Esophagus squamous epithelium (tissue), 5 donors: Measurements from ENCODE around the gene STK32C. TPM values are rescaled to one million over a fixed set of nuclear protein-coding genes. Genes with fewer than 3 reads are reported as not detected.

Source experiments
- DNase-seq: peaks from one replicate; lab custom pipeline; 2025; lab: John Stamatoyannopoulos, UW
- H3K27ac ChIP-seq, 4 donors: fragments of 200-600 bp; sonication (generic); one replicate each; pipeline ENCODE4 v1.5.1; 2016 to 2019; ENCODE audit warnings: mild to moderate bottlenecking in 1 of 4
- H3K27me3 ChIP-seq, 4 donors: fragments of 200-600 bp; sonication (generic); 1 replicate in 3 of 4; 2 replicates in 1 of 4; pipeline versions ENCODE4 v1.5.1 to v1.6.0; 2017 to 2021; ENCODE audit warnings: antibody characterized with exemption in 1 of 4
- H3K36me3 ChIP-seq, 3 donors: fragments of 200-600 bp; sonication (generic); one replicate each; pipeline ENCODE4 v1.5.1; 2016 to 2019
- H3K4me1 ChIP-seq, 3 donors: fragments of 200-600 bp; sonication (generic); one replicate each; pipeline ENCODE4 v1.5.1; 2017 to 2019
- H3K4me3 ChIP-seq, 4 donors: fragments of 200-600 bp; sonication (generic); 1 replicate in 3 of 4; 2 replicates in 1 of 4; pipeline ENCODE4 v1.5.1; 2016 to 2019; ENCODE audit warnings: mild to moderate bottlenecking in 2 of 4, moderate library complexity in 1 of 4
- H3K9me3 ChIP-seq, 3 donors: fragments of 200-600 bp; sonication (generic); one replicate each; pipeline ENCODE4 v1.5.1; 2016 to 2019
- POLR2A ChIP-seq, 4 donors: fragments of 450-650 bp; IDR thresholded peaks; one replicate each; pipeline ENCODE4 v1.6.1; 2017; ENCODE audit warnings: antibody characterized with exemption in 4 of 4, mild to moderate bottlenecking in 4 of 4, moderate library complexity in 3 of 4
- WGBS, 2 donors: methylation state at CpG; one replicate each; pipeline ENCODE4 v1.1.5; 2018; 5-methylcytosine and 5-hydroxymethylcytosine counted together
- intact Hi-C: fragments of 100-400 bp; cut with DNase I; formaldehyde crosslinking; loops from one replicate; pipeline ENCODE4 v1.15.0; 2022
- total RNA-seq, 4 donors: library from RNA; depleted of rRNA; stranded (reverse); fragments of >200 nt; gene quantifications; one replicate each; pipeline ENCODE4 v1.1.0, GENCODE V29; 2016
- TF ChIP-seq, protein P1 (sequence below), 6 experiments: fragments of 450-650 bp in 4 of 6; fragments of 200-600 bp in 2 of 6; sonication (generic) in 2 of 6; IDR thresholded peaks; one replicate each; pipeline ENCODE4 v1.5.1; 2016 to 2019; ENCODE audit warnings: antibody characterized with exemption in 6 of 6, mild to moderate bottlenecking in 4 of 6, moderate library complexity in 4 of 6
- donor health status: DM: yes; HTN: yes; CAD: no.

The STK32C gene
- total RNA-seq, 4 donors from 2014 or later, result 2.3 to 5.5 (median 2.6) TPM

DNA sequence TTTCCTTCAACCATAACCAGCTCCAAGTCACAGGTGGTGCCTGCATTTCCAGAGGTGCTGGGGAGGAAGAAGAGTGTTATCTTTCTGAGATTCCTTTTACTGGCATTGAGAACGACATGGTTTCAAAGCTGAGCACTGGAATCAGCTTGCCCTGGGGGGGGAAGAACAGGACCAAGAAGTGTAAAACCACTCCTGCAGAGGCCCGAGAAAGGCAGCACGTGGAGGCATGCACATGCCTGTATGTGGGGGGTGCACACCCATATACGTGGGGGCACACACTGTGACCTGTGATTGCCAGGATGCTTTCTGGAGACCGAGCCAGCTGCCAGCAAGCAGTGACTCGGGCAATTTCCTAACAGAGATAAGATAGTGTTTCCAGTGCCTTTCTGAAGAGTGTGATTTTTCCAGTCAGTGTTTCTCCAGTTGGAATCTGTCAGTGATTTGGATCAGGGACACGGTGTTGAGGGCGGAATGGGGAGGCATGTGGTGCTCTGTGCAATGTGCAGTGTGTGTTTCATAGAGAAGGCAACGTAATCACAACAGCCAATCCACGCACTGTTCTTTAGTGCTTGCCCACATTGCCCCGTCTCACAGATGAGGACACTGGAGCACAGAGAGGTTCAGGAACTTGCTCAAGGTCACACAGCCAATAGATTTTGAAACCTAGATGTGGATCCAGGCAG, 28.5 kb upstream of the STK32C start:
- DNase-seq, result no peak
- Histone ChIP-seq H3K27ac (peak overlapping the region in 2 of 4 donors; percentile 33 to 54), H3K36me3 (peaks cover 0 to 23% (median 0%) of the 10 kb centered on the region in 3 donors), H3K4me3 (peak overlapping the region in 1 of 4 donors; percentile 44), H3K27me3 (no peaks in the 10 kb centered on the region), H3K9me3 (no peaks in the 10 kb centered on the region), H3K4me1 (peaks cover 1 to 22% (median 7%) of the 10 kb centered on the region in 3 donors)
- TF ChIP-seq, protein P1, sequence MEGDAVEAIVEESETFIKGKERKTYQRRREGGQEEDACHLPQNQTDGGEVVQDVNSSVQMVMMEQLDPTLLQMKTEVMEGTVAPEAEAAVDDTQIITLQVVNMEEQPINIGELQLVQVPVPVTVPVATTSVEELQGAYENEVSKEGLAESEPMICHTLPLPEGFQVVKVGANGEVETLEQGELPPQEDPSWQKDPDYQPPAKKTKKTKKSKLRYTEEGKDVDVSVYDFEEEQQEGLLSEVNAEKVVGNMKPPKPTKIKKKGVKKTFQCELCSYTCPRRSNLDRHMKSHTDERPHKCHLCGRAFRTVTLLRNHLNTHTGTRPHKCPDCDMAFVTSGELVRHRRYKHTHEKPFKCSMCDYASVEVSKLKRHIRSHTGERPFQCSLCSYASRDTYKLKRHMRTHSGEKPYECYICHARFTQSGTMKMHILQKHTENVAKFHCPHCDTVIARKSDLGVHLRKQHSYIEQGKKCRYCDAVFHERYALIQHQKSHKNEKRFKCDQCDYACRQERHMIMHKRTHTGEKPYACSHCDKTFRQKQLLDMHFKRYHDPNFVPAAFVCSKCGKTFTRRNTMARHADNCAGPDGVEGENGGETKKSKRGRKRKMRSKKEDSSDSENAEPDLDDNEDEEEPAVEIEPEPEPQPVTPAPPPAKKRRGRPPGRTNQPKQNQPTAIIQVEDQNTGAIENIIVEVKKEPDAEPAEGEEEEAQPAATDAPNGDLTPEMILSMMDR (IDR thresholded peaks at IDR 0.05), result no peak
- no peak for TF ChIP-seq POLR2A (IDR thresholded peaks at IDR 0.05)
- 58 to 62% methylated on average over 9 to 10 of the region's 11 CpGs for WGBS, 2 donors
- intact Hi-C loops, result no loop called here

DNA sequence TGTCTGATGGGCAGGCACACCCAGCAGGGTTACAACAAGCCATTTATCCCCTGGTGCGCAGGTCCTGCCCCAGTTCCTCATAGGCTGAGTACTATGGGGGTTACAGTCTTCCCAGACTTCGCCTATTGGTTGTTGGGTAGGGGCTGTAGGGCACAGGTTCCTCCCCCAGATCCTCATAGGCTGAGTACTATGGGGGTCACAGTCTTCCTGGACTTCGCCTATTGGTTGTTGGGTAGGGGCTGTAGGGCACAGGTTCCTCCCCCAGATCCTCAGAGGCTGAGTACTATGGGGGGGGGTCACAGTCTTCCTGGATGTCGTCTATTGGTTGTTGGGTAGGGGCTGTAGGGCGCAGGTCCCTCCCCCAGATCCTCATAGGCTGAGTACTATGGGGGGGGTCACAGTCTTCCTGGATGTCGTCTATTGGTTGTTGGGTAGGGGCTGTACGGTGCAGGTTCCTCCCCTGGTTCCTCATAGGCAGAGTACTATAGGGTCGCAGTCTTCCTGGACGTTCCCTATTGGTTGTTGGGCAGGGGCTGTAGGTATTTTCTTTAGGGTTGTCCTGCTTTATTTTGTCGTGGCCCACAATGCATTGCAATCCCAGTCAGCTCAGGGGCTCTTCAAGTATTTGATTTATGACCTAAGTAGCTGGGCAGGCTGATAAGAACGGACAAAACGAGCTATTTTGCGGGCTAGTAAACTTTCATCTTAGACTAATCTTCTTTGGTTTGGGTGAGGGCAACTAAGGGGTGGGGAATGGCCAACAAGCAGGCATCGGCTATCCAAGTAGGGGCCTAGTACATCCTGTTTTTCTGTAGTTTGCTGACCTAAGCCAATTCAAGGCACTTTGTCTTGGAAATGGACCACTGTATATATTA, 27.7 kb upstream of the STK32C start:
- Histone ChIP-seq H3K36me3 (peaks cover 0 to 22% (median 0%) of the 10 kb centered on the region in 3 donors), H3K27me3 (no peaks in the 10 kb centered on the region), H3K9me3 (no peaks in the 10 kb centered on the region), H3K4me3 (no peak overlapping the region), H3K27ac (peak overlapping the region in 2 of 4 donors; percentile 33 to 54), H3K4me1 (peaks cover 8 to 30% (median 11%) of the 10 kb centered on the region in 3 donors)
- intact Hi-C loops, result no loop called here
- WGBS, 2 donors, result 83 to 89% methylated on average over 9 to 11 of the region's 14 CpGs
- no peak for DNase-seq
- TF ChIP-seq POLR2A (IDR thresholded peaks at IDR 0.05), result no peak
- TF ChIP-seq, protein P1 (IDR thresholded peaks at IDR 0.05), result no peak

DNA sequence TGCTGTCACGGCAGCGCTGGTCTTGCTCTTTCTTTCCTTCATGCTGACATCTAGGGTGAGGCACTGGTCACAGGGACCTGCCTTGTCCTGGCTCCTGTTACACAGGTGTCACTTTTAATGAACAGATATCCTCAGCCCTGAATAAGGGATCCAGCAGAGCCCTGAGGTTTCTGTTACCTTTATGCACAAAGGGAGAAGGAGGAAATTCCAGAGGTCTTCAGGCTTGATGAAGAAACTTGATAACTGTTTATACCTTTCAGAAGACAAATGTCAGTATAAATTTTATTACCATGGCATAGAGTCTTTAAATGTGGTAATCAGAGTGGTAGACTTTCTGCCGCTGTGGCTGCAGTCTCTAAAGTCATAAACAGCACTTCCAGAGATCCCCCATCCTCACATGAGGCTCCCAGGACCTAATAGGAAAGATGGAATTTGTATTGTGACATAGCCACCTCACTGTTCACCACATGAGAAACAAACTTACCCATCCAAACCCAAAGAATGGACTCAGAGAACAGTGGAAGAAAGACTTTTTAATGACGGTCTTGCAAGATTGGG, 27.0 kb upstream of the STK32C start:
- Histone ChIP-seq H3K4me3 (no peak overlapping the region), H3K36me3 (peaks cover 0 to 16% (median 0%) of the 10 kb centered on the region in 3 donors), H3K9me3 (no peaks in the 10 kb centered on the region), H3K27ac (no peak overlapping the region), H3K4me1 (peaks cover 8 to 37% (median 18%) of the 10 kb centered on the region in 3 donors), H3K27me3 (no peaks in the 10 kb centered on the region)
- TF ChIP-seq POLR2A (IDR thresholded peaks at IDR 0.05), result no peak
- TF ChIP-seq, protein P1 (IDR thresholded peaks at IDR 0.05), result no peak
- intact Hi-C loops, result no loop called here
- no peak for DNase-seq
- WGBS, 2 donors, result 85 to 88% methylated on average over 4 of the region's 4 CpGs

DNA sequence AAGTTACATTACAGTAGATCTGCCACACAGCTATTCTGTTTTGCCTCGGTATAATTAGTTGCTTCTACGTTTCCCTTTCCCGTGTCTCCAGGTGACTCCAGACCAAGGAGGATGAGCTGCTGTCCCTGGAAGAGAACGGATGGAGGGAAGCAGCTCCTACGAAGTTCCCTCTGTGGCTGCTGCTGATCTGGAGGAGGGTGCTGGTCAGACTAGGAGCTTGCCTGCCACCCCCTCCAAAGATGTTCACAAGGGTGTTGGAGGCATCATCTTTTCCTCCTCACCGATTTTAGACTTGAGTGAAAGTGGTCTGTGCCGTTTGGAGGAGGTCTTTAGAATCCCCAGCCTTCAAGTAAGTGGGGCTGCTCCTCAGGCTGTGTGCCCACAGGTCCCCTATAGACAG, 25.6 kb upstream of the STK32C start:
- no peak for DNase-seq
- Histone ChIP-seq H3K4me1 (peaks cover 14 to 51% (median 18%) of the 10 kb centered on the region in 3 donors), H3K27ac (no peak overlapping the region), H3K9me3 (no peaks in the 10 kb centered on the region), H3K36me3 (peaks cover 0 to 4% (median 0%) of the 10 kb centered on the region in 3 donors), H3K4me3 (no peak overlapping the region), H3K27me3 (no peaks in the 10 kb centered on the region)
- intact Hi-C loops, result no loop called here
- TF ChIP-seq, protein P1 (IDR thresholded peaks at IDR 0.05), result no peak
- no peak for TF ChIP-seq POLR2A (IDR thresholded peaks at IDR 0.05)
- WGBS, 2 donors, result 83 to 85% methylated on average over 4 to 5 of the region's 7 CpGs
